ENCODE data around the gene TBC1D1. TPM values are rescaled to one million over a fixed set of nuclear protein-coding genes. Genes with fewer than 3 reads are reported as not detected.

The TBC1D1 gene
- total and polyA plus RNA-seq, 2 of the 8 experiments (the other 6 are each of a cell fraction or from before 2014, with no cell fraction given), result 96.9 to 162 TPM

- ChIA-PET POLR2A (ENCODE audit: partially characterized antibody) (no interaction called here), CTCF (ENCODE audit: partially characterized antibody) (no interaction called here)
- Histone ChIP-seq H3K9me3 (ENCODE audit: insufficient read depth in 2 of 2, low read depth in 1 of 2, low read length in 1 of 2) (peaks cover 7 to 8% of the 10 kb centered on the region in 2 experiments; a peak in 2 of 4 replicates), H2BK5ac (ENCODE audit: low read depth, low read length) (no peak overlapping the region), H3K79me1 (ENCODE audit: low read depth, low read length) (no peaks in the 10 kb centered on the region), H3K27me3 (replicated peaks in 1 of 4; ENCODE audit: control insufficient read depth in 3 of 4, extremely low read depth in 1 of 4, insufficient read depth in 3 of 4, low read length in 3 of 4) (peaks cover 0 to 1% (median 0%) of the 10 kb centered on the region in 4 experiments; a peak in 1 of 7 replicates), H4K8ac (ENCODE audit: extremely low read depth, insufficient read depth, low read length) (no peak overlapping the region), H3K4me2 (ENCODE audit: insufficient read depth in 1 of 2, low read depth in 2 of 2, low read length in 2 of 2) (no peak overlapping the region), H3K4me1 (replicated peaks in 1 of 4; ENCODE audit: control insufficient read depth in 3 of 4, insufficient read depth in 4 of 4, low read length in 3 of 4) (peaks cover 0 to 10% (median 2%) of the 10 kb centered on the region in 4 experiments; a peak in 5 of 7 replicates), H2BK12ac (ENCODE audit: low read depth, low read length) (no peak overlapping the region), H3K4ac (replicated peaks; ENCODE audit: insufficient read length, low read depth, low read length) (no peak overlapping the region), H4K5ac (ENCODE audit: insufficient read length, low read depth, low read length) (no peak overlapping the region), H3K4me3 (ENCODE audit: extremely low read depth in 1 of 4, insufficient read depth in 2 of 4, low read depth in 3 of 4, low read length in 4 of 4) (no peak overlapping the region), H3K18ac (ENCODE audit: extremely low read depth, low read length) (no peak overlapping the region), H3K79me2 (ENCODE audit: control insufficient read depth in 1 of 2, insufficient read depth in 2 of 2, low read length in 2 of 2) (no peaks in the 10 kb centered on the region), H2BK15ac (ENCODE audit: low read length) (no peak overlapping the region), H3K56ac (replicated peaks; ENCODE audit: insufficient read length, low read depth, low read length) (no peak overlapping the region), H4K91ac (replicated peaks; ENCODE audit: insufficient read length, low read length) (no peak overlapping the region), H3K14ac (ENCODE audit: insufficient read length) (no peak overlapping the region), H2AFZ (ENCODE audit: low read length) (no peak overlapping the region), H4K20me1 (replicated peaks in 1 of 2; ENCODE audit: control insufficient read depth in 1 of 2, insufficient read depth in 2 of 2, low read length in 2 of 2) (no peaks in the 10 kb centered on the region), H3K23ac (ENCODE audit: insufficient read length) (no peak overlapping the region), H3K27ac (ENCODE audit: low read depth, low read length) (no peak overlapping the region), H3K23me2 (ENCODE audit: low read depth, low read length) (peaks cover 2% of the 10 kb centered on the region; the same call in 1 of the 2 replicates), H2AK5ac (ENCODE audit: low read depth, low read length) (no peak overlapping the region), H2BK20ac (ENCODE audit: low read length) (no peak overlapping the region), H3K36me3 (ENCODE audit: control insufficient read depth in 2 of 4, insufficient read depth in 4 of 4, low read length in 3 of 4) (0 out of 8 replicates have a peak, but pooled peaks cover 0 to 3% (median 0%) of the 10 kb centered on the region in 4 experiments), H3K9ac (replicated peaks in 1 of 4; ENCODE audit: extremely low read depth in 1 of 4, low read depth in 3 of 4, low read length in 3 of 4) (no peak overlapping the region), H2BK120ac (replicated peaks; ENCODE audit: low read depth, low read length) (no peak overlapping the region)
- WGBS, 2 experiments (ENCODE audit: extremely low coverage in 1 of 2, insufficient coverage in 1 of 2, insufficient read length in 1 of 2, insufficient replicate concordance in 2 of 2, low coverage in 1 of 2, low lambda C conversion rate in 2 of 2, missing lambda C conversion rate in 1 of 2), result 90% methylated on average over 3 of the region's 3 CpGs; no CpG with 5 or more reads in 1 of the 2 experiments
- DNase-seq (ENCODE audit: low read depth in 1 of 2, low spot score in 2 of 2), result no peak
- FAIRE-seq, result no peak
- TF ChIP-seq CEBPB (IDR thresholded peaks at IDR 0.05; ENCODE audit: low read depth, low read length) (no peak), CHD1 (IDR thresholded peaks at IDR 0.05; ENCODE audit: low read depth, low read length) (no peak), CBX8 (IDR thresholded peaks at IDR 0.05; ENCODE audit: borderline replicate concordance, low read depth, low read length) (no peak), KDM1A (IDR thresholded peaks at IDR 0.05; ENCODE audit: borderline replicate concordance, low read length) (no peak), BCL11A (IDR thresholded peaks at IDR 0.05; ENCODE audit: low read depth in 2 of 2, low read length in 2 of 2) (no peak), SP1 (IDR thresholded peaks at IDR 0.05; ENCODE audit: low read depth, low read length) (no peak), SIN3A (conservative IDR thresholded peaks at IDR 0.05 in 1 of 2, IDR thresholded peaks at IDR 0.05 in 1 of 2; ENCODE audit: low read depth in 1 of 2, low read length in 2 of 2) (no peak), EGR1 (IDR thresholded peaks at IDR 0.05; ENCODE audit: borderline replicate concordance, low read depth, low read length) (no peak), EP300 (IDR thresholded peaks at IDR 0.05; ENCODE audit: borderline replicate concordance in 1 of 2, low read depth in 2 of 2, low read length in 2 of 2) (no peak), SIX5 (IDR thresholded peaks at IDR 0.05; ENCODE audit: low read depth, low read length) (no peak), TEAD4 (IDR thresholded peaks at IDR 0.05; ENCODE audit: low read depth, low read length) (no peak), HDAC2 (IDR thresholded peaks at IDR 0.05; ENCODE audit: borderline replicate concordance in 1 of 2, low read depth in 2 of 2, low read length in 2 of 2) (no peak), KDM5A (IDR thresholded peaks at IDR 0.05; ENCODE audit: low read length) (no peak)
- TF ChIP-seq, protein P1, sequence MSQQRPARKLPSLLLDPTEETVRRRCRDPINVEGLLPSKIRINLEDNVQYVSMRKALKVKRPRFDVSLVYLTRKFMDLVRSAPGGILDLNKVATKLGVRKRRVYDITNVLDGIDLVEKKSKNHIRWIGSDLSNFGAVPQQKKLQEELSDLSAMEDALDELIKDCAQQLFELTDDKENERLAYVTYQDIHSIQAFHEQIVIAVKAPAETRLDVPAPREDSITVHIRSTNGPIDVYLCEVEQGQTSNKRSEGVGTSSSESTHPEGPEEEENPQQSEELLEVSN (IDR thresholded peaks at IDR 0.05), result no peak
Measured at GRCh38 chr4:38164346-38164745, 273.5 kb downstream of the TBC1D1 start.
